Measurements from ENCODE around the gene SASH1. TPM values are rescaled to one million over a fixed set of nuclear protein-coding genes. Genes with fewer than 3 reads are reported as not detected.

The SASH1 gene
- total and polyA plus RNA-seq, 2 of the 8 experiments (the other 6 are each of a cell fraction or from before 2014, with no cell fraction given) = 6.0 to 20.2 TPM

DNA sequence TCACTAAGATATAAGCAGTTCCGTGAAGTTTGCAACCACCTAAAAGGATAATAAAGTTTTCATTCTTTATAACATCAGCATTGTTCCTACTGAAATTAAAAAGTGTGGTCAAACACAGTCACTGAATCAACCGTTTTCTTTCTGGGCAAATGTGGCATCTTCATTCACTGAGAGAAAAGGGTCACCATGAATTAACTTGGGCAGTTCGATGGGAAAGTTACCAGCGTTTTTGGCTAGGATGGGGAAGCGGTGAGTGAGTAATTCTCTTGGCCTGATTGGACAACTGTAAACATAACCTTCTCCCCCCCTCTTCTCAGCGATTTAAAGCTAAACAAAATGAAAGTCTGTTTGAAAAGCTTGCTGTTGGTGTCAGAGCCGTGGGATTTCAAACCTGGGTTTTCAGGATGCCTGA, 181.8 kb downstream of the SASH1 start:
- Histone ChIP-seq H3K4ac (replicated peaks; ENCODE audit: insufficient read length, low read depth, low read length) (no peak overlapping the region), H3K9ac (replicated peaks in 1 of 4; ENCODE audit: extremely low read depth in 1 of 4, low read depth in 3 of 4, low read length in 3 of 4) (no peak overlapping the region), H4K91ac (replicated peaks; ENCODE audit: insufficient read length, low read length) (no peak overlapping the region), H3K23ac (ENCODE audit: insufficient read length) (no peak overlapping the region), H2BK20ac (ENCODE audit: low read length) (no peak overlapping the region), H3K27me3 (replicated peaks in 1 of 4; ENCODE audit: control insufficient read depth in 3 of 4, extremely low read depth in 1 of 4, insufficient read depth in 3 of 4, low read length in 3 of 4) (no peaks in the 10 kb centered on the region), H4K8ac (ENCODE audit: extremely low read depth, insufficient read depth, low read length) (no peak overlapping the region), H3K23me2 (ENCODE audit: low read depth, low read length) (no peaks in the 10 kb centered on the region), H2BK120ac (replicated peaks; ENCODE audit: low read depth, low read length) (no peak overlapping the region), H3K4me1 (replicated peaks in 1 of 4; ENCODE audit: control insufficient read depth in 3 of 4, insufficient read depth in 4 of 4, low read length in 3 of 4) (peaks cover 0 to 6% (median 3%) of the 10 kb centered on the region in 4 experiments; a peak in 5 of 7 replicates), H2AFZ (ENCODE audit: low read length) (no peak overlapping the region), H3K18ac (ENCODE audit: extremely low read depth, low read length) (no peak overlapping the region), H2AK5ac (ENCODE audit: low read depth, low read length) (no peak overlapping the region), H4K20me1 (replicated peaks in 1 of 2; ENCODE audit: control insufficient read depth in 1 of 2, insufficient read depth in 2 of 2, low read length in 2 of 2) (no peaks in the 10 kb centered on the region), H2BK15ac (ENCODE audit: low read length) (no peak overlapping the region), H3K79me1 (ENCODE audit: low read depth, low read length) (no peaks in the 10 kb centered on the region), H2BK5ac (ENCODE audit: low read depth, low read length) (no peak overlapping the region), H3K36me3 (ENCODE audit: control insufficient read depth in 2 of 4, insufficient read depth in 4 of 4, low read length in 3 of 4) (peaks cover 7 to 26% (median 19%) of the 10 kb centered on the region in 4 experiments; a peak in 7 of 8 replicates), H3K27ac (ENCODE audit: low read depth, low read length) (no peak overlapping the region), H3K4me2 (ENCODE audit: insufficient read depth in 1 of 2, low read depth in 2 of 2, low read length in 2 of 2) (no peak overlapping the region), H3K56ac (replicated peaks; ENCODE audit: insufficient read length, low read depth, low read length) (no peak overlapping the region), H4K5ac (ENCODE audit: insufficient read length, low read depth, low read length) (no peak overlapping the region), H3K14ac (ENCODE audit: insufficient read length) (no peak overlapping the region), H3K79me2 (ENCODE audit: control insufficient read depth in 1 of 2, insufficient read depth in 2 of 2, low read length in 2 of 2) (no peaks in the 10 kb centered on the region), H3K4me3 (ENCODE audit: extremely low read depth in 1 of 4, insufficient read depth in 2 of 4, low read depth in 3 of 4, low read length in 4 of 4) (no peak overlapping the region), H3K9me3 (ENCODE audit: insufficient read depth in 2 of 2, low read depth in 1 of 2, low read length in 1 of 2) (peaks cover 0 to 2% of the 10 kb centered on the region in 2 experiments; a peak in 2 of 4 replicates), H2BK12ac (ENCODE audit: low read depth, low read length) (no peak overlapping the region)
- FAIRE-seq = no peak
- WGBS, 2 experiments (ENCODE audit: extremely low coverage in 1 of 2, insufficient coverage in 1 of 2, insufficient read length in 1 of 2, insufficient replicate concordance in 2 of 2, low coverage in 1 of 2, low lambda C conversion rate in 2 of 2, missing lambda C conversion rate in 1 of 2) = 79% methylated on average over 7 of the region's 7 CpGs; no CpG with 5 or more reads in 1 of the 2 experiments
- ChIA-PET CTCF (ENCODE audit: partially characterized antibody) (interaction anchor here (0.9 to 1.9 kb wide), 2 partner anchors 10 to 347 kb away, joined by 3 to 6 read pairs; no protein-coding TSS in a partner anchor), POLR2A (ENCODE audit: partially characterized antibody) (interaction anchor here (1.3 kb wide), 1 partner anchor 182 kb away, joined by 3 read pairs; the partner anchor contains the start of gene SASH1)
- DNase-seq (ENCODE audit: low read depth in 1 of 2, low spot score in 2 of 2) = no peak
- TF ChIP-seq POLR2AphosphoS5 (IDR thresholded peaks at IDR 0.05; ENCODE audit: low read depth, low read length) = no peak
- no peak for TF ChIP-seq GTF2F1 (IDR thresholded peaks at IDR 0.05; ENCODE audit: borderline replicate concordance, low read depth, low read length)
- TF ChIP-seq HDAC6 (IDR thresholded peaks at IDR 0.05; ENCODE audit: low read depth, low read length) = no peak

Measured in H1 (cell line).